H9 (cell line): ENCODE results near the gene STPG1. TPM values are rescaled to one million over a fixed set of nuclear protein-coding genes. Genes with fewer than 3 reads are reported as not detected.

Experiments used
- DNase-seq: peaks from one replicate; pipeline ENCODE4 v3.0.0-alpha.2; 2017
- H2AFZ ChIP-seq: one replicate; pipeline ENCODE4 v1.6.1; 2013; ENCODE audit warnings: mild to moderate bottlenecking, low read length, control low read depth, moderate library complexity
- H2AK5ac ChIP-seq: 2 replicates; pipeline ENCODE4 v1.6.1; 2013; ENCODE audit warnings: low read length, control low read depth, mixed read lengths; ENCODE audit not compliant: insufficient read length
- H2BK120ac ChIP-seq: one replicate; pipeline ENCODE4 v1.6.1; 2013; ENCODE audit warnings: low read depth, mild to moderate bottlenecking, low read length, control low read depth, inconsistent platforms; ENCODE audit not compliant: poor library complexity, severe bottlenecking
- H2BK12ac ChIP-seq: 2 replicates; pipeline ENCODE4 v1.6.1; 2013; ENCODE audit warnings: low read length, control low read depth, mixed read lengths, low read depth; ENCODE audit not compliant: insufficient read length
- H2BK15ac ChIP-seq: 2 replicates; pipeline ENCODE4 v1.6.1; 2013; ENCODE audit warnings: low read depth, low read length, control low read depth
- H2BK20ac ChIP-seq: one replicate; pipeline ENCODE4 v1.6.1; 2013; ENCODE audit warnings: low read depth, mild to moderate bottlenecking, low read length, control low read depth, inconsistent platforms; ENCODE audit not compliant: poor library complexity, severe bottlenecking
- H2BK5ac ChIP-seq: 2 replicates; pipeline ENCODE4 v1.6.1; 2013; ENCODE audit warnings: low read length, control low read depth, mixed read lengths; ENCODE audit not compliant: insufficient read length
- H3K14ac ChIP-seq: 2 replicates; pipeline ENCODE4 v1.6.1; 2013; ENCODE audit warnings: low read length, control low read depth; ENCODE audit not compliant: insufficient read depth
- H3K18ac ChIP-seq: 2 replicates; pipeline ENCODE4 v1.6.1; 2013; ENCODE audit warnings: low read depth, mild to moderate bottlenecking, mixed read lengths, low read length, control low read depth; ENCODE audit not compliant: insufficient read length
- H3K23ac ChIP-seq: 2 replicates; pipeline ENCODE4 v1.6.1; 2013; ENCODE audit warnings: low read length, control low read depth, mixed read lengths, low read depth; ENCODE audit not compliant: insufficient read length
- H3K23me2 ChIP-seq: 2 replicates; pipeline ENCODE4 v1.6.1; 2013; ENCODE audit warnings: low read depth, mild to moderate bottlenecking, mixed read lengths, low read length, control low read depth; ENCODE audit not compliant: insufficient read length, poor library complexity, severe bottlenecking
- H3K27ac ChIP-seq: 2 replicates; pipeline ENCODE4 v1.5.1; 2013; ENCODE audit warnings: low read length, control low read depth, mixed read lengths, low read depth; ENCODE audit not compliant: insufficient read length
- H3K27me3 ChIP-seq: 2 replicates; pipeline ENCODE4 v1.6.1; 2013; ENCODE audit warnings: low read length, control low read depth, inconsistent platforms; ENCODE audit not compliant: insufficient read depth
- H3K4ac ChIP-seq: 2 replicates; pipeline ENCODE4 v1.6.1; 2013; ENCODE audit warnings: low read depth, mild to moderate bottlenecking, control low read depth, inconsistent platforms, low read length, moderate library complexity
- H3K4me1 ChIP-seq: 2 replicates; pipeline ENCODE4 v1.6.1; 2013; ENCODE audit warnings: low read length, control low read depth, inconsistent platforms; ENCODE audit not compliant: insufficient read depth
- H3K4me2 ChIP-seq: 2 replicates; pipeline ENCODE4 v1.6.1; 2013; ENCODE audit warnings: low read length, control low read depth, mixed read lengths; ENCODE audit not compliant: insufficient read length, insufficient read depth
- H3K56ac ChIP-seq: 2 replicates; pipeline ENCODE4 v1.6.1; 2013; ENCODE audit warnings: low read depth, mild to moderate bottlenecking, mixed read lengths, low read length, control low read depth; ENCODE audit not compliant: insufficient read length
- H3K79me1 ChIP-seq: 2 replicates; pipeline ENCODE4 v1.6.1; 2013; ENCODE audit warnings: low read depth, mild to moderate bottlenecking, moderate library complexity, low read length, control low read depth, inconsistent platforms; ENCODE audit not compliant: insufficient read depth, poor library complexity, severe bottlenecking
- H3K79me2 ChIP-seq: 2 replicates; pipeline ENCODE4 v1.6.1; 2013; ENCODE audit warnings: low read length, control low read depth, inconsistent platforms; ENCODE audit not compliant: insufficient read depth
- H3K9ac ChIP-seq: 2 replicates; pipeline ENCODE4 v1.6.1; 2013; ENCODE audit warnings: low read length, control low read depth, mixed read lengths; ENCODE audit not compliant: insufficient read length; ENCODE audit errors: extremely low read depth
- H3K9me3 ChIP-seq: one replicate; pipeline ENCODE4 v1.6.1; 2013; ENCODE audit warnings: low read depth, low read length, inconsistent platforms; ENCODE audit not compliant: control insufficient read depth
- H3T11ph ChIP-seq: one replicate; pipeline ENCODE4 v1.6.1; 2013; ENCODE audit warnings: mild to moderate bottlenecking, low read length, control low read depth, inconsistent platforms
- H4K20me1 ChIP-seq: one replicate; pipeline ENCODE4 v1.6.1; 2013; ENCODE audit not compliant: control insufficient read depth, insufficient read length, insufficient read depth
- H4K5ac ChIP-seq: 2 replicates; pipeline ENCODE4 v1.6.1; 2013; ENCODE audit warnings: low read depth, mild to moderate bottlenecking, mixed read lengths, low read length, control low read depth; ENCODE audit not compliant: insufficient read length
- H4K8ac ChIP-seq: replicated peaks from 2 replicates; pipeline ENCODE4 v1.6.1; 2013; ENCODE audit warnings: low read length, control low read depth, mixed read lengths, low read depth; ENCODE audit not compliant: insufficient read length
- H4K91ac ChIP-seq: 2 replicates; pipeline ENCODE4 v1.6.1; 2013; ENCODE audit warnings: low read depth, mild to moderate bottlenecking, moderate library complexity, mixed read lengths, low read length, control low read depth; ENCODE audit not compliant: insufficient read length
- H3K27ac Mint-ChIP-seq, 3 experiments: 2 replicates in 2 of 3; 3 replicates in 1 of 3; pipeline ENCODE4 v1.8.0; 2020 to 2021; ENCODE audit warnings: mixed read lengths in 3 of 3, mild to moderate bottlenecking in 1 of 3, moderate library complexity in 1 of 3
- H3K27me3 Mint-ChIP-seq: 2 replicates; pipeline ENCODE4 v1.8.0; 2021; ENCODE audit warnings: low read depth, mild to moderate bottlenecking, moderate library complexity, mixed read lengths
- H3K36me3 Mint-ChIP-seq, 3 experiments: 2 replicates in 2 of 3; 3 replicates in 1 of 3; pipeline ENCODE4 v1.8.0; 2020 to 2021; ENCODE audit warnings: low read depth in 3 of 3, mixed read lengths in 3 of 3; ENCODE audit not compliant: insufficient read depth in 1 of 3
- H3K4me1 Mint-ChIP-seq, 2 experiments: 2 replicates each; pipeline ENCODE4 v1.8.0; 2020; ENCODE audit warnings: mixed read lengths in 2 of 2
- H3K4me3 Mint-ChIP-seq, 2 experiments: 2 replicates in 1 of 2; 3 replicates in 1 of 2; pipeline ENCODE4 v1.8.0; 2020 to 2021; ENCODE audit warnings: mild to moderate bottlenecking in 2 of 2, mixed read lengths in 2 of 2, moderate library complexity in 1 of 2
- H3K9me3 Mint-ChIP-seq, 2 experiments: 2 replicates in 1 of 2; 3 replicates in 1 of 2; pipeline ENCODE4 v1.8.0; 2020; ENCODE audit warnings: mild to moderate bottlenecking in 2 of 2, mixed read lengths in 2 of 2, moderate library complexity in 1 of 2
- WGBS: extraction: QIAGEN DNeasy Blood & Tissue Kit; methylation state at CpG from one replicate; pipeline ENCODE4 v1.1.7; 2013; ENCODE audit warnings: missing lambda C conversion rate, low lambda C conversion rate, mixed read lengths; ENCODE audit not compliant: insufficient read length; ENCODE audit errors: extremely low coverage; 5-methylcytosine and 5-hydroxymethylcytosine counted together
- total RNA-seq: library from RNA; stranded (reverse); gene quantifications from 2 replicates; pipeline ENCODE4 v1.2.1, GENCODE V29; 2021
- TF ChIP-seq, protein P1 (sequence below): fragments of 200-600 bp; sonication (generic); conservative IDR thresholded peaks from 3 replicates; pipeline ENCODE4 v1.8.0; 2021; ENCODE audit warnings: antibody characterized with exemption, mild to moderate bottlenecking

Gene STPG1
- total RNA-seq, 1 experiment from 2014 or later, result 8.3 TPM

- Histone ChIP-seq H3K4me2 (no peak overlapping the region), H2BK120ac (no peak overlapping the region), H4K5ac (no peak overlapping the region), H3K56ac (no peak overlapping the region), H3K27me3 (peaks cover 8% of the 10 kb centered on the region; the same call in 1 of the 2 replicates), H3K27ac (no peak overlapping the region), H3K4me1 (no peaks in the 10 kb centered on the region), H3K23me2 (peaks cover 9% of the 10 kb centered on the region), H3K79me2 (no peaks in the 10 kb centered on the region), H4K8ac (no peak overlapping the region), H2BK20ac (no peak overlapping the region), H3K9me3 (no peaks in the 10 kb centered on the region), H3K4ac (no peak overlapping the region), H2BK15ac (no peak overlapping the region), H3K18ac (no peak overlapping the region), H2BK5ac (no peak overlapping the region), H2AFZ (no peak overlapping the region), H3K23ac (no peak overlapping the region), H4K91ac (no peak overlapping the region), H3K79me1 (no peaks in the 10 kb centered on the region), H4K20me1 (peaks cover 3% of the 10 kb centered on the region), H2AK5ac (no peak overlapping the region), H3K9ac (no peak overlapping the region), H2BK12ac (no peak overlapping the region), H3T11ph (no peak overlapping the region), H3K14ac (no peak overlapping the region)
- H3K27ac Mint-ChIP-seq, result no peak overlapping the region
- no peaks in the 10 kb centered on the region for H3K36me3 Mint-ChIP-seq
- H3K9me3 Mint-ChIP-seq, result no peaks in the 10 kb centered on the region
- no peak overlapping the region for H3K4me3 Mint-ChIP-seq
- TF ChIP-seq, protein P1, sequence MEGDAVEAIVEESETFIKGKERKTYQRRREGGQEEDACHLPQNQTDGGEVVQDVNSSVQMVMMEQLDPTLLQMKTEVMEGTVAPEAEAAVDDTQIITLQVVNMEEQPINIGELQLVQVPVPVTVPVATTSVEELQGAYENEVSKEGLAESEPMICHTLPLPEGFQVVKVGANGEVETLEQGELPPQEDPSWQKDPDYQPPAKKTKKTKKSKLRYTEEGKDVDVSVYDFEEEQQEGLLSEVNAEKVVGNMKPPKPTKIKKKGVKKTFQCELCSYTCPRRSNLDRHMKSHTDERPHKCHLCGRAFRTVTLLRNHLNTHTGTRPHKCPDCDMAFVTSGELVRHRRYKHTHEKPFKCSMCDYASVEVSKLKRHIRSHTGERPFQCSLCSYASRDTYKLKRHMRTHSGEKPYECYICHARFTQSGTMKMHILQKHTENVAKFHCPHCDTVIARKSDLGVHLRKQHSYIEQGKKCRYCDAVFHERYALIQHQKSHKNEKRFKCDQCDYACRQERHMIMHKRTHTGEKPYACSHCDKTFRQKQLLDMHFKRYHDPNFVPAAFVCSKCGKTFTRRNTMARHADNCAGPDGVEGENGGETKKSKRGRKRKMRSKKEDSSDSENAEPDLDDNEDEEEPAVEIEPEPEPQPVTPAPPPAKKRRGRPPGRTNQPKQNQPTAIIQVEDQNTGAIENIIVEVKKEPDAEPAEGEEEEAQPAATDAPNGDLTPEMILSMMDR, result no peak
- no peak for DNase-seq
- peaks cover 60% of the 10 kb centered on the region for H3K27me3 Mint-ChIP-seq
- peaks cover 34 to 39% of the 10 kb centered on the region in 2 experiments for H3K4me1 Mint-ChIP-seq
- WGBS, result no CpG with 5 or more reads among the region's 6 CpGs
These were observed 88.7 kb downstream of the STPG1 start for GRCh38 chr1:24324903-24325302.
